ENCODE measurements around the gene ZFPM1.

- TF ChIP-seq CSDC2 (CRISPR knock-in tag; IDR thresholded peaks at IDR 0.05) (no peak), ZC3H10 (CRISPR knock-in tag; IDR thresholded peaks at IDR 0.05) (no peak)
Measured at GRCh38 chr16:88489163-88489741, 36.2 kb downstream of the ZFPM1 start.
